ENCODE data around the gene STK24.
A peak's percentile ranks its signal among the peaks of the same experiment; 100 is the strongest.

Gene STK24

DNA sequence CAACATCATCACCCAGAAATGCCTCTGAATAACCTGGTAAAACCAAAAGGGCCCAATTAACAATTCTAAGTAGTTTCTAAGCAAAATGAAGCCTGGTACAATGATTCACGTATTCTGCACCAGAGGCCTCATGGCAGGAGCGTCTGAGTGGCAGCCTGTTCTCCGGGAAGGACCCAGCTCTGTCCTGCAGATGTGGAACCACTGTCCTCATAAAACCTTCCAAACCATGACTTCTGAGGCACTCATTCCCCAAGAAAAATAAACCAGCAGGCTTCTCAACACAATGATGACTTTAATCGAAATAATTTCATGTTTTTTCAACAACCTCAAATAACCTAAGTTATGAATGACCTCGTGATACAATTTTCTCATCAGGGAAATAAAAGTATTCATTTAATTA, 89.9 kb downstream of the STK24 start:
- no peak overlapping the region for H3K4me3 ChIP-seq (ENCODE audit: low read depth, low read length)
- TF ChIP-seq, protein P1, sequence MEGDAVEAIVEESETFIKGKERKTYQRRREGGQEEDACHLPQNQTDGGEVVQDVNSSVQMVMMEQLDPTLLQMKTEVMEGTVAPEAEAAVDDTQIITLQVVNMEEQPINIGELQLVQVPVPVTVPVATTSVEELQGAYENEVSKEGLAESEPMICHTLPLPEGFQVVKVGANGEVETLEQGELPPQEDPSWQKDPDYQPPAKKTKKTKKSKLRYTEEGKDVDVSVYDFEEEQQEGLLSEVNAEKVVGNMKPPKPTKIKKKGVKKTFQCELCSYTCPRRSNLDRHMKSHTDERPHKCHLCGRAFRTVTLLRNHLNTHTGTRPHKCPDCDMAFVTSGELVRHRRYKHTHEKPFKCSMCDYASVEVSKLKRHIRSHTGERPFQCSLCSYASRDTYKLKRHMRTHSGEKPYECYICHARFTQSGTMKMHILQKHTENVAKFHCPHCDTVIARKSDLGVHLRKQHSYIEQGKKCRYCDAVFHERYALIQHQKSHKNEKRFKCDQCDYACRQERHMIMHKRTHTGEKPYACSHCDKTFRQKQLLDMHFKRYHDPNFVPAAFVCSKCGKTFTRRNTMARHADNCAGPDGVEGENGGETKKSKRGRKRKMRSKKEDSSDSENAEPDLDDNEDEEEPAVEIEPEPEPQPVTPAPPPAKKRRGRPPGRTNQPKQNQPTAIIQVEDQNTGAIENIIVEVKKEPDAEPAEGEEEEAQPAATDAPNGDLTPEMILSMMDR (conservative IDR thresholded peaks at IDR 0.05; ENCODE audit: low read depth, low read length) = no peak
- no peak for DNase-seq (ENCODE audit: low read depth)

DNA sequence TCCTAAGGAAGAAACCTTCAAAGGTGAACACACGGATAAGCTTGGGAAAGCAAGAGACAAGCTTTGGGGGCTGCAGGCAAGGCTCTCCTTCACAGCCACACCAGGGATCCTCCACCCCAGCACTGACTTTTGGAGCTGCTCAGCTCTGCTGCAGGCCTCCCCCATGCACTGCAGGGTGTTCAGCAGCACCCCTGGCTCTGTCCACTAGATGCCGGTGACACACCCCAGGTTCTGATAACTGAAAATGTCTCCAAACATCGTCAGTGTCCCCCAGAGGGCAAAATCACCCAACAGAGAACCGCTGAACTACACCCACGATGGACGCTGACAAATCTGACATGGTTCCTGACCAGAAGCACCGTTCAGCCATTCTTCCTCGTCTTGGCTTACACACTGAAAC, 90.5 kb downstream of the STK24 start:
- TF ChIP-seq, protein P1 (conservative IDR thresholded peaks at IDR 0.05; ENCODE audit: low read depth, low read length) = no peak
- no peak overlapping the region for H3K4me3 ChIP-seq (ENCODE audit: low read depth, low read length)
- DNase-seq (ENCODE audit: low read depth) = no peak

DNA sequence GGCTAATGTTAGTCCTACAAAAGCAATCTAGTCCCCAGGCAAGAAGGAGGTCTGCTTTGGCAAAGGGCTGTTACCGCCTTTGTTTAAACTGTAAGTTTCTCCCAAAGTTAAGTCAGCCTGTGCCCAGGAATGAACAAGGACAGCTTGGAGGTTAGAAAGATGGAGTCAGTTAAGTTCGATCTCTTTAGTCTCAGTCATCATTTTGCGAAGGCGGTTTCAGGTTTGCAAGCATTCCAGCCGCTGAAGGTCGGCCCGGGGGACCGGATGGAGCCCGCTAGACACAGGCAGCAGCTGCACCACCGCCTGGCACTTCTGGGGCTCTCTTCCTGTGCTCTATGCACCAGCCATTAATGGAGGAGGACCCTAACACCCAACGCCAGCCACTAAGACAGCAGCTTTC, 91.3 kb downstream of the STK24 start:
- H3K4me3 ChIP-seq (ENCODE audit: low read depth, low read length) = no peak overlapping the region
- TF ChIP-seq, protein P1 (conservative IDR thresholded peaks at IDR 0.05; ENCODE audit: low read depth, low read length) = no peak
- DNase-seq (ENCODE audit: low read depth) = no peak

DNA sequence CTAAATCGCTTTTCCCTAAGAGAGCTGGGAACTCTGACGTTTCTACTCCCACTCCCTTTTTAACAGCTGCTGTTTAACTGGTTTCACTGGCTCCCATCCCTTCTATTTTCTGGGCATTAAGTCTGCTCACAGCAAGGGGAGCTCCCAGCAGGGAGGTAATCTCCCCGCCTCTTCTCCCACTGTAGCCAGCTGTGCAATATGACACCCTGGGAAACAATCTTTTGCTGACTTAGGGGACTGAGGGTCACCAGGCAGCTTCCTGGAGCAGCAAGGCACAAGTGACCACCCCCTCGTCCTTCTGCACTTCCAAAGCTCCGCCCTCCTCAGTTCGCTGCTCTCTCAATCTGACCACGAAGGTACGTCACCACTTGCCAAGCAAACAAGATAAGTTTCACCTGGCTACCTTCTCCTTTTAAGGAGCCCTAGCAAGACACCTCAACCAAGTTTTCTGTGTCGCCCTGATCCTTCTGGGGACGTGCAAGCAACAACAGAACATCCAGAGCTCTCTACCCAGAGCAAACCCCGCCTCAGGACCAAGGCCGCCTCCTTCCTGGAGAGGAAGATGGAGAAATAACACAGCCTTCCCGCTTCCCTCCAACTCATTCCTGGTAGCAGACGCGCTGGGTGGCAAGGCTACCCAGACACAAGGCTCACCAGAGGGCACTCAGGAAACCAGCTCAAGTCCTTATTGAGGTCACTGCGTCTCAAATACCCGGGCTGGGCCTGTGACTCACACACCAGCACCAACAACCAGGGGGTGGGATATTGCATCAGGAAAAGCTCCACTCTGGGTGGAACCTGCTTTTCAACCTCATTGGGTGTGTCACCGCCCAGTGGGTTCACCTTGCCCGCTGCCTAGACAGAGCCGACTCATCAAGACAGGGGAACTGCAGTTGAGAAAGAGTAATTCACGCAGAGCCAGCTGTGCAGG, 92.4 kb downstream of the STK24 start:
- TF ChIP-seq, protein P1 (conservative IDR thresholded peaks at IDR 0.05; ENCODE audit: low read depth, low read length) = peak; percentile 12
- peak; percentile 95 for DNase-seq (ENCODE audit: low read depth)
- peak overlapping the region; percentile 34 for H3K4me3 ChIP-seq (ENCODE audit: low read depth, low read length)

DNA sequence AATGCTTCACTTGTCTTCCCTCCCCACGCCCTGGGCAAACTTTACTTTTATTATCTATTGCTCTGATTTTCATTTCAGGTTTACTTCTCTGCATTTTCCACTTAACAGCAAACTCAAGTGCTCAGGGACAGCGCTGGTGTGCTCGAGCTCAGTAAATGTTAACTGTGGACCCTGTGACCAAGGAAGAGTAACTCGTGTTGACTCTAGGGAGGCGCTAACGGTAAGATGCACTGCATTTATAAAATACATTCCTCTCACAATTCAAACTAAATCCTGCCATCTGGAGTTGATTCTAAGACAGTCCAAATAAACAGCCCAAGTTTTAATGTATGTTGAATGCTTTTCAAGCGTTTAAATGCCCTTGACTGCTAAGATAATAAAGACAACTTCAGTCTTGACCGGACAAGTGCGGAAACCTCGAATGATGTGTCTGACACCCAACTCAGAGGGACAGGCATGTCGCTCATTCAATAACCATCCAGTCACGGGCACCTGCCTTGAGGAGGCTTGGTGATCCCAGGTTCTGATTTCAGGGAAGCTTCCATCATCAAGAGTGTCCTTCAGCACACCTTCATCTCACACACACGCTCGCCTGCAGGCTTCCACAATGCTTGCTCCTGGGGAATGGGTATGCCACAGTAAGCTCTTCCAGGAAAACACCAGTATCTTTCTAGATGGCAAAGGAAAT, 93.2 kb downstream of the STK24 start:
- DNase-seq (ENCODE audit: low read depth) = peak; percentile 65
- no peak overlapping the region for H3K4me3 ChIP-seq (ENCODE audit: low read depth, low read length)
- TF ChIP-seq, protein P1 (conservative IDR thresholded peaks at IDR 0.05; ENCODE audit: low read depth, low read length) = peak; percentile 8

DNA sequence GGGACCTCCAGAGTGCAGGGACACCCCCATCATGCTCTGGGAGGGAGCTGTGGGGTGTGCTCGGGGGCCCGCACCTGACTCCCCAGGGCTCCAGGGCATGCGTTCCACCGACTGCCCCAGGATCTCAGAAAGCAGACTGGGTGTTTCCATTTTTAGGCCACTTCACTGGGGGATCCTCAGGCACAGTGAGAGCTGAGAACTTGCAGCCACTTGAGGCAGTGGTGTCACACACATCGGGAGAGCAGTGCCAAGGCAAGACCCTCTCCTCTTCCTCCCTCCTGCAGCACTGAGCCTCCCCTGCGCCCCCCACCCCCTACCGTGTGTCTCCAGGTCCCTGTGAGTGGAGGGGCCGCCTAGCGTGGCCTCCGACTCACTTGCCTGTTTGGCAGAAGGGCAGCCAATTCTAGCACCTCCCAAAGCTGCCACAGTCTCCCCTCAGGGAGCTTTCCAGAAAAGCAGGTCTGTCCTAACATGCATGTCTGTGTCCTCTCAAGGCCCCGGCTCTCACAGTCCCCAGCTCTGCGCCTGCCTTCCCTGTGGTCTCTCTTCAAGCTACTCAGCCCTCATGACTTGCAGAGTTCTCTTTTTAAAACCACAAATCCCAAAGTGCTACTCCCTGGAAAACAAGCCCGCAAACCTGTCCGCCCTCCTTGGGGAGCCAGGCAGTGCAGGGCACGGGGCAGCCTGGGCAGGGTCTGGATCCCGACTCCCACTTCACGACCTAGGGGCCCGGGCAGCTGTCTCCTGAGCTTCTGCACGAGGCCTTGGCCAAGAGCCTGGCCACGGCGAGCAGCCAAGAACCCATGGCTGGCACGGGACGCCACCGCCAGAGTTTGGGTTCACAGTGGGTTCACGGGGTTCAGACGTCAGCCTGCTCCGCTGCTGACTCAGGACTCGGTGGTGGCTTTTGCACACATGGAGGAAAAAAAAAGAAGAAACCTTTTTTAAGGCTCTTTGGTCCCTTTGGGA, 94.1 kb downstream of the STK24 start:
- TF ChIP-seq, protein P1 (conservative IDR thresholded peaks at IDR 0.05; ENCODE audit: low read depth, low read length) = peak; percentile 44
- DNase-seq (ENCODE audit: low read depth) = peak; percentile 73
- no peak overlapping the region for H3K4me3 ChIP-seq (ENCODE audit: low read depth, low read length)

Measured in choroid plexus epithelial cell (primary cell).